Stimulated activated naive CD8-positive, alpha-beta T cell treated with anti-CD3 and anti-CD28 coated beads, Interleukin-15, Interleukin-2, amounts not matched to agents 100 U/mL and 50 U/mL, for 24 hours (primary cell): ENCODE results near the gene RETREG2.
"Not testable (repeated sequence)": the region's sequence is repeated elsewhere in the genome, so short reads cannot be mapped to it uniquely, and the experiment has no call there.

Experiments used
- ATAC-seq: fragments of 150-1000 bp; cut with Tn5 transposase; one replicate; pipeline ENCODE4 v1.10.0; 2021
- DNase-seq: peaks from one replicate; pipeline ENCODE4 v3.0.0; 2021

RETREG2 gene

DNA sequence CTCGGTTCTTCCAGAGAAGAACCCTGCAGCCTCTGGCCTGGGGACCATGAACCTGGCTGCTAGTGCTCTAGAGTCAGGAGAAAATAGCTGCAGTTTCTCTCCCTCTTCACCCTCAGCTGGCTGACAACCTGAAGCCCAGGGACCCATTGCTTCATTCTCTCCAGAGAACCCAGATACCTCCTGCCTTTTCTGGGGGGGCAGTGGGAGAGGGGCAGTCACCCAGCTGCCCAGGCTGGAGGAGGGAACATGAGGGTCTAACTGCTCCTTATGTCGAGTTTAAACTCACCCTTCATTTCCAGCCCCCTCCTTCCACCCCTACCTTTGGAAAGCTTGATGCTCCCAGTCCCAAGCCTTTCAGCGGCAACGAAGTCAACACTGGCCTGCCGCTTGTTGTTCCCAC is 20.9 kb downstream of the RETREG2 start:
- ATAC-seq (no peak), DNase-seq (no peak)

- no peak for DNase-seq
- peak; percentile 74 for ATAC-seq
Observed at GRCh38 chr2:219199470-219200211, 21.6 kb downstream of the RETREG2 start.

- DNase-seq = peak; percentile 60
- not testable (repeated sequence) for ATAC-seq
Observed at GRCh38 chr2:219200502-219201326, 22.6 kb downstream of the RETREG2 start.

GRCh38 chr2:219201331-219201730 is 23.3 kb downstream of the RETREG2 start:
- not testable (repeated sequence) for DNase-seq, ATAC-seq

GRCh38 chr2:219204425-219205164 is 26.5 kb downstream of the RETREG2 start:
- DNase-seq (no peak), ATAC-seq (no peak)

- no peak for ATAC-seq
- DNase-seq = no peak
Observed at GRCh38 chr2:219205165-219205538, 27.1 kb downstream of the RETREG2 start.

DNA sequence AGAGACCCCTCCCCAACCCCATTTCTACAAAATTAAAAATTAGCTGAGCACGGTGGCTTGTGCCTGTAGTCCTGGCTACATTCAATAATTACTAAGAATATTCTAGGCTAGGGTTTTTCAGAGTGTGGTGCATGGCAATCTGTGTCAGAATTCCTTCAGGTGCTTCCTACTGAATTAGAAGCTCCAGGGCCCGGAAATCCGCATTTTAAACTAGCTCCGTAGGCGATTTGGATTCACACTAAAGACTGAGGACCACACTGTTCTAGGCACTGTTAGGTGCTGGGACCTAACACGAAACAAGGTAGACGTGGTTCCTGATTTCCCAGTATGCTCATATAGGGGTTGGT is 27.9 kb downstream of the RETREG2 start:
- DNase-seq (no peak), ATAC-seq (no peak)

DNA sequence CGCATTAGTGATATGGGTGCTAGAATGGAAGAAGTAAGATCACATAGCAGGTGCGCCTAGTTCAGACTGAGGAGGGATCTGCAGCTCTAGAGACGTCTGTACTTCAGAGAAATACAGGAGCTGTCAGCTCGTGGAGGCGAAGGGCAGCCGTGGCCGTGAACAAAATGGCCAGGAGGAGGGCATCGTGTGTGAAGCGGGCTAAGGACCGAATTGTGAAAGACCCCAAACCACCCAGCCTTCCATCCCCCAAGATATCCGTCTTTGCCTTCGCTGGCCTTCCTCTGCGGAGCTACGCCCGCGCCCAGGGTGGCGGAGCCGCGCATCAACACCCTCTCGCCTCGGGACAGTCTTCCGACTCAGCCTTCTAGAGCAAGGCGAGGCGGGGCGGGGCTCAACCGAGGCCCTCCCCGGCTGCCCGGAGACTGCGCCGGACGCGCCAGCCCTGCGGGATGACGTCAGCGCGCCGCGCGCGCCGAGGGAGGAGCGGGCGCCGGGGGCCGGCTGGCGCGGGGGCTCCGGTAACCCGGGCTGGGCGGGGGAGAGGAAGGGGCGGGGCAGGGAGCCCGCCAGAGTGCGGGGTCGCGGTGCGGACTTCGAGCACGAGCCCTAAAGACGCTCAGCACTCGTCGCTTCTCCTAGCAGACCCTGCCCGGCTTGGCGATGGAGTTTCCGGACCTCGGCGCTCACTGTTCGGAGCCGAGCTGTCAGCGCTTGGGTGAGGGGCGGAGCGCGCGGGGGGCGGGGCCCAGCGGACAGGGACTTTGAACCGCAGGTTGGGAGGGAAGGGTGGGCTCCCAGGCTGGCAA is 28.5 kb downstream of the RETREG2 start, which contains the start of gene ZFAND2B:
Gene ZFAND2B (plus strand): TSS at position 455 of the 806 bp plus-strand sequence. CDS start 206 bp downstream, at position 661.
- DNase-seq (peak; percentile 97), ATAC-seq (peak; percentile 97)

GRCh38 chr2:219207134-219207883 is 29.2 kb downstream of the RETREG2 start:
- ATAC-seq = no peak

GRCh38 chr2:219207884-219208740 is 30.0 kb downstream of the RETREG2 start:
- DNase-seq = no peak
- ATAC-seq = no peak

More at GRCh38 chr2:219207134-219207883, 29.2 kb downstream of the RETREG2 start:
- no peak for DNase-seq

DNA sequence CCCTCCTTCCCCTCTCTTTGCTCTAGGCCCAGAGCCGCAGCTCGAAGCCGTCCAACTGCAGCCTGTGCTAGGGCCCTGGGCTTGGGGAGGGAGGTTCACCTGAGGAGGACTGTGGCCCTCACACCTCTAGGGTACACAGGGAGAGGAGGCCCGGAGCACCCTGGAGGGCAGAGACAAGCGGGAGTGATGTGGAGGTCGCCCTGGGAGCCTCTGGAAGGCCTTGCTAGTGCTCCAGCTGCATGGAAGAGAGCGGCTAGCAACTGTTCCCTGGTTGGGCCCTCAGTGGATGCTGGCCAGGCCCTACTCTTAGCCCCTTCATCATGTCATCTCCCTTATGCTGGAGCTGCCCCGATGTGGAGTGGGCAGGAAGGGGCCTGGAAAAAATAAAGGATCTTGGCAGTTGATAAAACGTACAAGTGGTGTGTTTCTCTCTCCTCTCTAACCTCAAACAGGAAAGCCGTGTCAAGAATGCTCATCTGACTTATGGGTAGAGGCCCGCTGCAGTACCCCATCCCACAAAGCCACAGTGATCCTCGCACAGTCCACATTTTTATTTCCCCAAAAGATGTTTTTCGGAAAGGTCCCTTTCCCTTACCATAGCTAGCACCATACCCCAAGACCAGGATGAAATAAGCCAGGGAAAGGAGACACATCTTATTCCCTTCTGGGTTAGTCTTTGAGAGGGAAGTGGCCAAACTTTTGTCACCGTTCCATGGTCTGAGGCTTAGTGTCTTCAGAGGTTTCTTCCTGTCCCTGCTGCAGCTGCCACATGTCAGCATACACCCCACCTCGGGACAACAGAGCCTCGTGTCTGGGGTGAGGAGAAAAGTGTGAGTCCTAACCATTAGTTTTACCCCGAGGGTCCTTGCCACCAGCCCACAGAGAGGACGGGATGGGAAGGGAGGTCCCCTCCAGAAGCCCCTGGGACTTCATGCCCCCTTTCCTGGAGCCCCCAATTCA is 31.4 kb downstream of the RETREG2 start:
- ATAC-seq = no peak
- no peak for DNase-seq

- DNase-seq = no peak
- no peak for ATAC-seq
Observed at GRCh38 chr2:219210196-219210885, 32.3 kb downstream of the RETREG2 start.

DNA sequence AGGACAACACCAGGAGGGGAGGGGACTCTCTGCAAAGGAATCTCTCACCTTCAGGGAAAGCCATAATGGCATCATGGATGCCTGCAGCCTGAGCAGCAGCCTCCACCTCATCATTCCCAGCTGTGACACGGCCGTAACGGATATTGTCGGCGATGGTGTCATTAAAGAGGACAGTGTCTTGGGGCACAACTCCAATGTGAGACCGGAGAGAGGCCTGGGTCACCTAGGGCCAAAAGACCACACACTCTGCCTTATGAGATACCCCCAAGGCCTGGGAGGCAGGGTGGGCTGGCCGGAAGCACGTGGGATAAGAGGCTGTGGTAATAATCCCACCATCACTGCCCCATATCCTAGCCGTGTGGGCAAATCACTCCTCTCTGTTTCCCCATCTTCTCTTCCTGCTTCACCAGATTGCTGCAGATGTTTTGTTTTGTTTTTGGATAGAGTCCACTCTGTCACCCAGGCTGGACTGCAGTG is 32.8 kb downstream of the RETREG2 start:
- no peak for DNase-seq
- no peak for ATAC-seq

DNA sequence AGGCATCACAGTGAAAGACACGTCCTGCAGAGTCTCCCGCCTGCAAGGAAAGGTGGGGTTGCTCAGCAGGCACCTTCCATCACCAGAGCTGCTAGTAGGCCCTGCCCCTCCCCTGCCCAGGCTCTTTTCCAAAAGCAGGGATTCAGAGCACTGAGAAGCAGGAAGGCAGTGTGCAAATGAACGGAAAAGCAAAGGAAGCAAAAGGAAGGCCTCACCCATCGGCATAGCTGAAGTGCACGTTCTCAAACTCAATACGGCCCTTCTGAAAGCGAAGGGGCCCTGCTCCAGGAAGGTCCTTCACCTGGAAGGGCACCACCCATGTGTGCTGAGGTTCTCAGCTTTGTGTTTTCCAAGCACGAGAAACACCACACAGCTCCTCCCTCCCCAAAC is 34.9 kb downstream of the RETREG2 start:
- no peak for DNase-seq
- ATAC-seq = no peak

GRCh38 chr2:219213486-219214071 is 35.5 kb downstream of the RETREG2 start:
- no peak for ATAC-seq
- no peak for DNase-seq

- DNase-seq (no peak), ATAC-seq (no peak)
Observed at GRCh38 chr2:219214141-219214540, 36.1 kb downstream of the RETREG2 start.

DNA sequence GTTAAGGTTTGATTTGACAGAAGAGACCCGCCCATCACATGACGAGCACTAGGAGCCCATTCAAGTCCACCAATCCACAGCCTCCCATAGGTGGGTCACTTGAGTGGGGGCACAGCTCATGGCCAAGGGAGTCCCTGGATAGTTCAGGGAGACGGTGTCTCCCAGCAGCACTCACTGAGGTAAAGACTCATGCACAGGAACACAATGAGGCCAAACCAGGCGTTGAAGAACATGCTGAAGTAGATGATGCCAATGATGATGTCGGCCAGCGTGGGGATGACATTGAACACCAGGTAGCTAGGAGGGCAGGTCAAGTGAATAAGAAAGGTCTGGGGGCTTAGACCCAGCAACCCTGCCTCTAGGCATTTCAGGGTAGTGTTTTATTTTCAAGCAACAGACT is 36.7 kb downstream of the RETREG2 start:
- DNase-seq (no peak), ATAC-seq (no peak)
